GM19043 (cell line): ENCODE data around the gene CDCA5.

Source experiments
- ATAC-seq: cut with Tn5 transposase; IDR thresholded peaks from one replicate; pipeline ENCODE4 v1.9.1; 2021; ENCODE audit warnings: low read depth; ENCODE audit not compliant: unreplicated experiment

Gene CDCA5

DNA sequence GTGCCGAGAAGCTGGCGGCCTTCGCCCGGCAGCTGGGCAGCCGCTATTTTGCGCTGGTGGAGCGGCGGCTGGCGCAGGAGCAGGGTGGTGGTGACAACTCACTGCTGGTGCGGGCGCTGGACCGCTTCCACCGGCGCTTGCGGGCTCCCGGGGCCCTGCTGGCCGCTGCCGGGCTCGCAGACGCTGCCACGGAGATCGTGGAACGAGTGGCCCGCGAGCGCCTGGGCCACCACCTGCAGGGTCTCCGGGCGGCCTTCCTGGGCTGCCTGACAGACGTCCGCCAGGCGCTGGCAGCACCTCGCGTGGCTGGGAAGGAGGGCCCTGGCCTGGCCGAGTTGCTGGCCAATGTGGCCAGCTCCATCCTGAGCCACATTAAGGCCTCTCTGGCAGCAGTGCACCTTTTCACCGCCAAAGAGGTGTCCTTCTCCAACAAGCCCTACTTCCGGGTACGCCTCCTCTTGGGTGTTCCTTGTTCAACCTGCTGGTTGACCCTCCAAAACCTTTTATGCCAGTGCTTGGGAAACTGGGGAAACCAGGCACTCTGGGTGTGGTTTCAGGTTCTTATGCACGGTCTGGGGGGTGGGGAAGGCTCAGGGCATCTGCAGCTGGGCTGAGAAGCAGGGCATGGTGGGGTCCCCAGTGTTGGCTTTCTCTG, 24.8 kb upstream of the CDCA5 start:
- ATAC-seq: no peak

DNA sequence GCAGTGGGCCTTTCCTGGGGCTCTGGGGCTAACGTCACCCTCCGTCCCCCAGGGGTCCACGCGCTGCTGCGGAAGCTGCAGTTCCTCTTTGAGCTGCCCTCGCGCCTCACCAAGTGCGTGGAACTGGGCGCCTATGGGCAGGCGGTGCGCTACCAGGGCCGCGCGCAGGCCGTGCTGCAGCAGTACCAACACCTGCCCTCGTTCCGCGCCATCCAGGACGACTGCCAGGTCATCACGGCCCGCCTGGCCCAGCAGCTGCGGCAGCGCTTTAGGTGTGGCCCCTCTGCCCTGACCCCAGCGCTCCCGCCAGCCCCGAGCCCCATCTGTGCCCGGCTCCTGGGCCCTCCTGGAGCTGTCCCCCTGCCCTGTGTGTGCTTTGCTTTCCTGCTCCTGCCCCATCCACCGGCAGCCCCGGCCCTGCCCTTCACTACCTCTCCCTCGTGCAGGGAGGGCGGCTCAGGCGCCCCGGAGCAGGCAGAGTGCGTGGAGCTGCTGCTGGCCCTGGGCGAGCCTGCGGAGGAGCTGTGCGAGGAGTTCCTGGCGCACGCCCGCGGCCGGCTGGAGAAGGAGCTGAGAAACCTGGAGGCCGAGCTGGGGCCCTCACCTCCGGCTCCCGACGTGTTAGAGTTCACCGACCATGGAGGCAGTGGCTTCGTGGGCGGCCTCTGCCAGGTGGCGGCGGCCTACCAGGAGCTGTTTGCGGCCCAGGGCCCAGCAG, 24.1 kb upstream of the CDCA5 start:
- ATAC-seq: no peak

GRCh38 chr11:65107078-65107477, 23.2 kb upstream of the CDCA5 start:
- no peak for ATAC-seq

DNA sequence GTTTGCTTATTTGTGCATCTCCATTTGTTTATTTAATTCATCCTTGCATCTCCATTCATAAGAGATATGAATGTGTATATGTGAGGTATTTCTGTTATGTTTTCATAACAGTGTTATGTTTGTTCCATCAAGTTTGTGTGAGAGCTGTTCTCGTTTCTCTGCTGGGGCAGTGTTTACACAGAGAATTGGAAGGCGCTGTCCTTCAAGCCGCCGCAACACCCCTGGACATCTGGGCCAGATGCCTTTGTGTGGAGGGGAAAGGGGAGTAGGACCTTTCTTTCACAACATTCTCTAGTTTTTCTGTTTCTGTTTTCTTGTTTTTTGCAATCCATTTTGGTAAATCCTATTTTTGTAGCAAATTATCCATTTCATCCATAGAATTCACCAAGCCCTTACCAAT, 20.8 kb upstream of the CDCA5 start:
- no peak for ATAC-seq

DNA sequence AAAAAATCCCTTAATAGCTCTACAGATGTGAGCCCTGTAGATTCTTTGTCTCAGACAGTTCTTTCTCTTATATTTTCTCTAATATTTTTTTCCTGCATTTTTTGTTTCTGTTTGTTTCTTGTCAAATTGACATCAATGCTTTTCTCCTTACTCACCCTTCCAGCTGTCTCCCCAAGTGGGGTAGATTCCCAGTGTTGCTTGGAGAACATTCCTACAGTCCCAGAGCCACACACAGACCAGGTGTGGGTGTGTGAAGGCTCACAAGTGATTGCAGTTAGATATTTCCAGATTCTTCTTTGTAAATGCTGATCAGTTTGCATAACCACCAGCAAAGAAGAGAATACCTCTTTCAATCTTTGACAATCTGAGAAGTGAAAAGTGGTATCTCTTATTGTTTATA, 19.6 kb upstream of the CDCA5 start:
- no peak for ATAC-seq

DNA sequence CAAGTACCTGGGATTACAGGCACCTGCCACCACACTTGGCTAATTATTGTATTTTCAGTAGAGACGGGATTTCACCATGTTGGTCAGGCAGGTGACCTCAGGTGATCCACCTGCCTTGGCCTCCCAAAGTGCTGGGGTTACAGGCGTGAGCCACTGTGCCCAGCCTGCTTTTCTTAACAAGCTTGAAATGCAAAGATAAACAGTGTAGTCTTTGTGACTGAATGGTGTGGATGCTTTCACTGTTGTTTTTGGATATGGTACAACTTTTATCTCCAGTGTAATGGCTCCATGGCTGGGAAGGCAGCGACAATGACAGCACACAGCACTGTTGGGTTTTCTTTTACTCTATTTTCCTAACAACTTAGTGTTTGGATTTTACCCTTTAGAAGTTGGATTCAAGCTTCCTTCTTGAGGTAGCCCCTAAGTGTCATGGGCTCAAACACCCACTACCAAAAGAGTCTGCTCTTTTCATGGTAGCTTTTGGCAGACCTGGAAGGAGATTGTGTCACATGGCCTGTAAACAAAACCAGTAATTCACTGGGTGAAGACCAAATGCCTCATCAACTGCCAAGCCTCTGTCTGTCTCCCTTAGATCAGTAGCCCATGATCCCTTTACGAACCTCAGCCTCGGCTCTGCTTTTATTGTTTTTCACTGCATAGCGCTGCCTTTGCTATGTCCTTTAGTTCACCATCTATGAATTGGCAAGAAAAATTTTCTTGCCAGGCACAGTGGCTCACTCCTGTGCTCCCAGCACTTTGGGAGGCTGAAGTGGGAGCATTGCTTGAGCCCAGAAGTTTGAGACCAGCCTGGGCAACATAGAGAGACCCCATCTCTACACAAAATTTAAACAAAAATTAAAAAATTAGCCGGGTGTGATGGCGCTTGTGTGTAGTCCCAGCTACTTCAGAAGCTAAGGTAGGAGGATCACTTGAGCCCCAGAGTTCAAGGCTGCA, 18.6 kb upstream of the CDCA5 start:
- ATAC-seq: no peak

GRCh38 chr11:65100674-65101350, 17.0 kb upstream of the CDCA5 start:
- ATAC-seq: no peak

- no peak for ATAC-seq
Measured at GRCh38 chr11:65096926-65097325, 13.1 kb upstream of the CDCA5 start.

GRCh38 chr11:65095974-65096806, 12.3 kb upstream of the CDCA5 start, which contains the start of gene VPS51:
VPS51 (plus strand) TSS chr11:65096214; CDS start chr11:65096251, 37 bp downstream.
- ATAC-seq: no peak

- ATAC-seq: no peak
Measured at GRCh38 chr11:65095427-65095826, 11.6 kb upstream of the CDCA5 start.

GRCh38 chr11:65090628-65091027, 6.8 kb upstream of the CDCA5 start:
- no peak for ATAC-seq

- ATAC-seq: no peak
Measured at GRCh38 chr11:65089621-65090020, 5.8 kb upstream of the CDCA5 start.

DNA sequence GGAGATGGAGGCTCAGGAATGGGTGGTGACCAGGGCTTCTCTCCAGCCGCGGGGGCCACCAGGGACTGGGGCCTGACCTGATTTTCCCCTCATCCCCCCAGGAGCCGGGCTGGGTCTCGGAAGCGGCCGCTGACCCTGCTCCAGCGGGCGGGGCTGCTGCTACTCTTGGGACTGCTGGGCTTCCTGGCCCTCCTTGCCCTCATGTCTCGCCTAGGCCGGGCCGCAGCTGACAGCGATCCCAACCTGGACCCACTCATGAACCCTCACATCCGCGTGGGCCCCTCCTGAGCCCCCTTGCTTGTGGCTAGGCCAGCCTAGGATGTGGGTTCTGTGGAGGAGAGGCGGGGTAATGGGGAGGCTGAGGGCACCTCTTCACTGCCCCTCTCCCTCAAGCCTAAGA, 4.0 kb upstream of the CDCA5 start:
- no peak for ATAC-seq

DNA sequence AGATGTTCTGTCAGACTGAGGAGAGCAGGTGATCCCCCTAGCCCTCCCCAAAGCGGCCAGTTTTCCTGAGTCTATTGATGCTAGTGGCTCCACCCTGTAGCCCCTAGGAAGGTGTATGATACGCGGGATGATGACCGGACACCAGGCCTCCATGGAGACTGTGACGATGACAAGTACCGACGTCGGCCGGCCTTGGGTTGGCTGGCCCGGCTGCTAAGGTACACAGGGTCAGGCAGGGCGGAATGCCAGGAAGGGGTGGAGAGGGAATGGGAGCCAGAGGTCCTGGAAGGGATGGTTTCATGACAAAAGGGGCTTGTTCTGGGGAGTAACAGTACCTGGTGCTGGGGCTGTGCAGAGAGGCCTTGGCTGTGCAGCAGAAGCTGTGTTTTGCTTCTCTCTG, 3.4 kb upstream of the CDCA5 start:
- no peak for ATAC-seq

GRCh38 chr11:65086809-65087208, 3.0 kb upstream of the CDCA5 start:
- ATAC-seq: no peak

- ATAC-seq: no peak
Measured at GRCh38 chr11:65085446-65085845, 1.6 kb upstream of the CDCA5 start.

- ATAC-seq: no peak
Measured at GRCh38 chr11:65084598-65085375, 947 bp upstream of the CDCA5 start.

- no peak for ATAC-seq
Measured at GRCh38 chr11:65083134-65083833, 556 bp downstream of the CDCA5 start.
